Astrocyte (in vitro differentiated cells and primary cell): ENCODE data around the gene UNC5B.

Source experiments
- EZH2 ChIP-seq: IDR thresholded peaks from 2 replicates; pipeline ENCODE4 v1.6.1; 2012; ENCODE audit warnings: mild to moderate bottlenecking, low read length, inconsistent platforms; ENCODE audit not compliant: insufficient read depth
- TF ChIP-seq, protein P1 (sequence below): IDR thresholded peaks from 2 replicates; pipeline ENCODE4 v1.5.1; 2011; ENCODE audit warnings: low read depth, mild to moderate bottlenecking, inconsistent platforms, low read length, moderate library complexity; ENCODE audit not compliant: insufficient read depth

- TF ChIP-seq, protein P1, sequence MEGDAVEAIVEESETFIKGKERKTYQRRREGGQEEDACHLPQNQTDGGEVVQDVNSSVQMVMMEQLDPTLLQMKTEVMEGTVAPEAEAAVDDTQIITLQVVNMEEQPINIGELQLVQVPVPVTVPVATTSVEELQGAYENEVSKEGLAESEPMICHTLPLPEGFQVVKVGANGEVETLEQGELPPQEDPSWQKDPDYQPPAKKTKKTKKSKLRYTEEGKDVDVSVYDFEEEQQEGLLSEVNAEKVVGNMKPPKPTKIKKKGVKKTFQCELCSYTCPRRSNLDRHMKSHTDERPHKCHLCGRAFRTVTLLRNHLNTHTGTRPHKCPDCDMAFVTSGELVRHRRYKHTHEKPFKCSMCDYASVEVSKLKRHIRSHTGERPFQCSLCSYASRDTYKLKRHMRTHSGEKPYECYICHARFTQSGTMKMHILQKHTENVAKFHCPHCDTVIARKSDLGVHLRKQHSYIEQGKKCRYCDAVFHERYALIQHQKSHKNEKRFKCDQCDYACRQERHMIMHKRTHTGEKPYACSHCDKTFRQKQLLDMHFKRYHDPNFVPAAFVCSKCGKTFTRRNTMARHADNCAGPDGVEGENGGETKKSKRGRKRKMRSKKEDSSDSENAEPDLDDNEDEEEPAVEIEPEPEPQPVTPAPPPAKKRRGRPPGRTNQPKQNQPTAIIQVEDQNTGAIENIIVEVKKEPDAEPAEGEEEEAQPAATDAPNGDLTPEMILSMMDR: no peak
- no peak for TF ChIP-seq EZH2
Observed at GRCh38 chr10:71277914-71278665, 65.7 kb downstream of the UNC5B start.
